ENCODE data around the gene TEAD2. TPM values are rescaled to one million over a fixed set of nuclear protein-coding genes. Genes with fewer than 3 reads are reported as not detected.
A peak's percentile ranks its signal among the peaks of the same experiment; 100 is the strongest.

TEAD2 gene
- total and polyA plus RNA-seq, 2 donors from 2014 or later, result 15.7 to 30.2 TPM

GRCh38 chr19:49357186-49357585 is 5.0 kb downstream of the TEAD2 start:
- no peak for FAIRE-seq
- Histone ChIP-seq H3K4me1 (ENCODE audit: control insufficient read depth in 2 of 3, insufficient read depth in 2 of 3, low read depth in 1 of 3, low read length in 3 of 3) (peaks cover 0 to 8% (median 0%) of the 10 kb centered on the region in 3 donors), H3K9me3 (ENCODE audit: control insufficient read depth in 2 of 3, insufficient read depth in 1 of 3, low read length in 3 of 3) (no peaks in the 10 kb centered on the region), H3K27me3 (ENCODE audit: control insufficient read depth, insufficient read depth, low read length) (no peaks in the 10 kb centered on the region), H3K4me3 (ENCODE audit: low read length in 3 of 3) (no peak overlapping the region), H3K9ac (ENCODE audit: low read length in 3 of 3) (no peak overlapping the region), H3K36me3 (ENCODE audit: control insufficient read depth in 2 of 3, insufficient read depth in 3 of 3, low read length in 3 of 3) (peaks cover 0 to 2% (median 2%) of the 10 kb centered on the region in 3 donors), H3K27ac (ENCODE audit: low read depth in 2 of 2, low read length in 2 of 2) (peak overlapping the region; percentile 29 to 83)
- DNase-seq, result no peak
- no peak for TF ChIP-seq CTCF (IDR thresholded peaks at IDR 0.05; ENCODE audit: borderline replicate concordance, extremely low read depth, insufficient read depth)
- intact Hi-C loops (cut with DNase I), result no loop called here

GRCh38 chr19:49356382-49356781 is 5.8 kb downstream of the TEAD2 start:
- no peaks in the 10 kb centered on the region for H3K9me3 ChIP-seq (ENCODE audit: control insufficient read depth in 2 of 3, insufficient read depth in 1 of 3, low read length in 3 of 3)
- H3K9ac ChIP-seq (ENCODE audit: low read length in 3 of 3), result no peak overlapping the region
- H3K27me3 ChIP-seq (ENCODE audit: control insufficient read depth, insufficient read depth, low read length), result no peaks in the 10 kb centered on the region
- no peak for TF ChIP-seq CTCF (IDR thresholded peaks at IDR 0.05; ENCODE audit: borderline replicate concordance, extremely low read depth, insufficient read depth)
- FAIRE-seq, result no peak
- peak in 1 of 5 donors; percentile 29 for DNase-seq
- peak overlapping the region; percentile 29 to 83 for H3K27ac ChIP-seq (ENCODE audit: low read depth in 2 of 2, low read length in 2 of 2)
- intact Hi-C loops (cut with DNase I), result no loop called here
- peaks cover 0 to 8% (median 0%) of the 10 kb centered on the region in 3 donors for H3K4me1 ChIP-seq (ENCODE audit: control insufficient read depth in 2 of 3, insufficient read depth in 2 of 3, low read depth in 1 of 3, low read length in 3 of 3)
- H3K36me3 ChIP-seq (ENCODE audit: control insufficient read depth in 2 of 3, insufficient read depth in 3 of 3, low read length in 3 of 3), result peaks cover 0 to 2% (median 2%) of the 10 kb centered on the region in 3 donors
- no peak overlapping the region for H3K4me3 ChIP-seq (ENCODE audit: low read length in 3 of 3)

GRCh38 chr19:49355909-49356353 is 6.3 kb downstream of the TEAD2 start:
- Histone ChIP-seq H3K36me3 (ENCODE audit: control insufficient read depth in 2 of 3, insufficient read depth in 3 of 3, low read length in 3 of 3) (peaks cover 0 to 6% (median 2%) of the 10 kb centered on the region in 3 donors), H3K4me3 (ENCODE audit: low read length in 3 of 3) (no peak overlapping the region), H3K27ac (ENCODE audit: low read depth in 2 of 2, low read length in 2 of 2) (peak overlapping the region; percentile 20 to 22), H3K9me3 (ENCODE audit: control insufficient read depth in 2 of 3, insufficient read depth in 1 of 3, low read length in 3 of 3) (no peaks in the 10 kb centered on the region), H3K9ac (ENCODE audit: low read length in 3 of 3) (no peak overlapping the region), H3K27me3 (ENCODE audit: control insufficient read depth, insufficient read depth, low read length) (no peaks in the 10 kb centered on the region), H3K4me1 (ENCODE audit: control insufficient read depth in 2 of 3, insufficient read depth in 2 of 3, low read depth in 1 of 3, low read length in 3 of 3) (peaks cover 0 to 8% (median 0%) of the 10 kb centered on the region in 3 donors)
- intact Hi-C loops (cut with DNase I), result no loop called here
- no peak for TF ChIP-seq CTCF (IDR thresholded peaks at IDR 0.05; ENCODE audit: borderline replicate concordance, extremely low read depth, insufficient read depth)
- FAIRE-seq, result no peak
- DNase-seq, result peak in 2 of 5 donors; percentile 25 to 74

- Histone ChIP-seq H3K4me1 (ENCODE audit: control insufficient read depth in 2 of 3, insufficient read depth in 2 of 3, low read depth in 1 of 3, low read length in 3 of 3) (no peaks in the 10 kb centered on the region), H3K27ac (ENCODE audit: low read depth in 2 of 2, low read length in 2 of 2) (no peak overlapping the region), H3K9ac (ENCODE audit: low read length in 3 of 3) (no peak overlapping the region), H3K27me3 (ENCODE audit: control insufficient read depth, insufficient read depth, low read length) (no peaks in the 10 kb centered on the region), H3K4me3 (ENCODE audit: low read length in 3 of 3) (no peak overlapping the region), H3K36me3 (ENCODE audit: control insufficient read depth in 2 of 3, insufficient read depth in 3 of 3, low read length in 3 of 3) (peaks cover 0 to 17% (median 0%) of the 10 kb centered on the region in 3 donors), H3K9me3 (ENCODE audit: control insufficient read depth in 2 of 3, insufficient read depth in 1 of 3, low read length in 3 of 3) (no peaks in the 10 kb centered on the region)
- intact Hi-C loops (cut with DNase I), result no loop called here
- FAIRE-seq, result no peak
- no peak for TF ChIP-seq CTCF (IDR thresholded peaks at IDR 0.05; ENCODE audit: borderline replicate concordance, extremely low read depth, insufficient read depth)
- no peak for DNase-seq
Observed at GRCh38 chr19:49349567-49349966, 12.6 kb downstream of the TEAD2 start.
